NCI-H226 (cell line): ENCODE results near the gene PPP6R1.

Source experiments
- DNase-seq: peaks from one replicate; pipeline ENCODE4 v3.0.0-alpha.2; 2015

The PPP6R1 gene

DNA sequence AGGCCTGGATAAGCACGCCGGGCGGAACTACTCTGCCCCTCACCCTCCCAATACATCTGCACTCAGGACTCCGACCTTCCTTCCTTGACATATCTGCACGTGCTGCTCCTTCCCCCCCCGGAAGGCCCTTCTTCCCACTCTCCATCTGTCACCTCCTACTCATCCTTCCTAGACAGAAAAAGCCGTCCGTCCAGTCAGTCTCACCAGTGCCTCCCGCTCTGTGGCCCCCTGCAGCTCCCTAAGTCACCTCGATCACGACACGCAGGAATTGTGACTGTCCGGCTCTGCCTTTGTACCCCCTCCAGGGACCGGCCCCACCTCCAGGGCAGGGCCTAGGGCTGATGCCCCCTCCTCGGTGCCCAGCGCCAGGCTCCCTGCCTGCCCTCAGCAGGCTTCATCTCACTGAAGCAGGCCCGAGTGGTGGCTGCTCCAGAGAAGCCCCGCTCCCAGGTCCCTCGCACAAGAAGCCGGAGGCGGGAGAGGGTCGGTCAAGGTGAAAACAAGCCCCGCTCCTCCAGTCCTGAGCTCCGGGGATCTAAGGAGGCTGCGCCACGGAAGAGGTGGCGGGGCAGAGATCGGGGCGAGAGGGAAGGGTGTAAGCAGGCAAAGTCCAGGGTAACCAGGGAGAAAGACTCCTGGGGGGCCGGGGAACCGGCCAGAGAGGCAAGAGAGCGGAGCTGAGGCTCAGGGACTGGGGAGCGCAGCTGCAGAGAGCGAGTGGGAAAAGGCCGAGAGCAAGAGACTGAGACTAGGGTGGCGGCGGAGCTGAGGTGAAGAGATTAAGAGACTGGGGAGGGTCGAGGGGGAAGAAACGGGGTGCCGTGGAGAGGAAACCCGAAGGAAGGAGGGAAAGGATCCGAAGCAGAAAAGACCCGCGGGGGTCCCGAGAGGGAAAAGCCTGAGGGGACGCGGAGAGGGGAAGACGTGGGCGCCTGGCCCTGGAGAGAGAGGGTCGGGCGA, 1.1 kb downstream of the PPP6R1 start:
- no peak for DNase-seq

DNA sequence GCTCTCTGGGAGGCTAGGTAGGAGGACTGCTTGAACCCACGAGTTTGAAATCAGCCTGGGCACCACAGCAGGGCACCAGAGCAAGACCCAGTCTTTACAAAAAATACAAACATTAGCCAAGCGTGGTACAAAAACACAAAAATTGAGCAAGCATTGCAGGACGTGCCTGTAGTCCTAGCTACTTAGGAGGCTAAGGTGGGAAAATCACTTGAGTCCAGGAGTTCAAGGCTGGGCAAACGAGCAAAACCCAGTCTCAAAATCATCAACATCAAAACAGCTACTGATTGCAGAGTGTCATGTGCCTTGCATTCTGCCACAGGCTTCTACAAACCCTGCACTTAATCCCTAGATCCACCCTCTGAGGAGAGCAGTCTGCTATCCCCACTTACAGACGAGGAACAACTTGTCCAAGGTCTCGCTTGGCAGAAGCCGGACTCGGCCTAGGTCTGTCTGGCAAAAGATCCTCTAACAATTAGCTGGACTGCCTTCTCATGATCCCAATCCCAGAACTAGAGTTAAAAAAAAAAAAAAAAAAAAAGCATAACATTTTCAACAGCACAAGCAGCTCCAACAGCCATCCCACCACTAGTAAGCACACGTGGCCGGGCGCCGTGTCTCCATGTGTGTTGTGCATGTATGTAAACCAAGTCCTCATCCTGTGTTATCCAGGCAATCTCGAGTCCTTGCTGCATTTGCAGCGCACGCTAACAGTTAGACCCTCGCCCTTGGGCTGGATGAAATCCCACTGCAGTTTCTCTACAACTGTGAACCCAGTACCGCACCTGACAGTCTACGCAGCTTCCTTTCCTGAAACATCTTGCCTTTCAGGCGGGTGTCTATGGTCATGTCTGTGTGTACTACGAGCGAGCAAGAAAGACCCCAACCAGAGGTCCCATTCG, 2.0 kb downstream of the PPP6R1 start:
- no peak for DNase-seq

DNA sequence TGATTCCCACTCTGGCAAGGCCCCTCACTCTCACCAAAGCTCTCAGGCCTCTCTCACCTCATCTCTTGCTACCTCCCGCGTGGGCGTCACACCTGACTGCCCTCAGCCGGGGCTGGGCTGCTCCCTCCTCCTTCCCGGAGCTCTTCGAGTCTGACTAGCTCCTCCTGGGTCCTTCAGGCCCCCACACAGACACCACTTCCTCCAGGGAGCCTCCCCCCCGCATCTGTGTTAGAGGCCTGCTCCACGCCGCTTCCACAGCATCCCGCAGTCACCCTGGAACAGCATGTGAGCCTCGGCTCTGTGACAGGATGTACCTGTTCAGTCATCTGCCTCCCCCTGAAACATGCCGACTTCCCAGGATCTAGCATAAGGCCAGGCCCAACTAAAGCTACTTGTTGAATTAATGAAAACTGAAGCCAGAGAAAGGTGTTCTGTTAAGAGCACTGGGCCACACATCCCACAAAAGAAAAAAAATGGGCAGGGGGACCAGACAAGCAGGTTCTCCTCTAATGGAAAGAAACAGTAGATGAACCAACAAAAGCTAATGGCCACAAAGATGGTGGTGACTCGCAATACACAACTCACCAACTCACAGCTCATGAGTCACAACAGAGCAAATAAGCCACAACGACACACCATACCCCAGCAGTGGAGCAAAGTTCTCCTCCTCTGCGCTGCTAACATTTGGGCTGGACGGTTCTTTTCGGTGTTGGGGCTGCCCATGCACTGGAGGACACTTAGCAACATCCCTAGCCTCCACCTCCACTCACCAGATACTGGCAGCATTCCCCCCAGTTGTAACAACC, 3.0 kb downstream of the PPP6R1 start:
- peak; percentile 15 for DNase-seq

DNA sequence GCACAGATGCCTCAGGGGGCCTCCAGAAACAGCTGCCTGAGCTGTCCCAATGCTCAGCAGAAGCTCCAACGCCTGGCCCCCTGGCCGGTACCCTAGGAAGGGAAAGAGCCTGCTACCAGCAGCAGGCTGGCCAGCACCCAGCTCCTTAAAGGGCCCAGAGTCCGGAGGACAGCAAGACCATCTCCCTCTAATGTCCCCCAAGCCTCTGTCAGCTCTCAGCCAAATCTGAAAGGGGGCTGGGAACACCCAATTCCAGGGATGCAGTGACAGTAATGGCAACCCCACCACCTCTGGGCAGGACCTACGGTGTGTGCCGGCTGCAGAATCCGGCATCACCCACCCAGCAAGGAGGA, 4.2 kb downstream of the PPP6R1 start:
- DNase-seq, result no peak

DNA sequence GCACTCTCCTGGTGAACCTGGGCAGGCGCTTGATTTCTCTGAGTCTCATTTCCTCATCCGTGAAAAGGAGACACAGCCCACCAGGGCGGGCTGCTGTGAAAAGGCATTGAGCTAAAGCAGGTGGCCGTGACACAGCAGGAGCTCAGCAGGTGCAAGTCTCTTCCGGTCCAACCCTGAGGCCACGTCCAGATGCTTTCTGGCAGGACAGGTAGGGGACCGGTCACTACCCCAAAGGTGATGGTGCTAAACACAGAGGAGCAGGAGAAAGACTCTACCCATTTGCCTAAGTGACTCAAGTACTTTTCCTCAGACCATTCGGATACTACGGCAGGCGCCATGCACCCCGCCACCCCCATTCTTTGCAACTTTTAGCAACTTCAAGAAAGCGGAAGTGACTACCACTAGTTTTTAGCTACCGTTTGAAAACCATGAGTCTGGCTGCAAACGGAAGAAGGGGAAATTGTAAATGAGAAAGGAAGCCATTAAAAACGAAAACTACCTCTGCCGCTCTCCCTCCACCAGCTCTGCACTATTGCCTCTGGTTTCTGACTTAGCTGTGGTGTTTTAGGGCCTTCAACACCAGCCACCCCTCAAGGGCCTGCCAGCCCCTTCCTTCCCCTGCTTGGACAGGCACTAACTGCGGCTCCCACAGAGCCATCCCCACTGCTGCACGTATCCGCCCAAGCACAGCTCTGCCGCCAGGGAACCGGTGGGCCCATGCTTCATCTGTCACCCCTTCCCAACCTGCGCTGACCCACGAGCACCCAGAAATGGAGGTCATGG, 4.8 kb downstream of the PPP6R1 start:
- DNase-seq, result no peak

DNA sequence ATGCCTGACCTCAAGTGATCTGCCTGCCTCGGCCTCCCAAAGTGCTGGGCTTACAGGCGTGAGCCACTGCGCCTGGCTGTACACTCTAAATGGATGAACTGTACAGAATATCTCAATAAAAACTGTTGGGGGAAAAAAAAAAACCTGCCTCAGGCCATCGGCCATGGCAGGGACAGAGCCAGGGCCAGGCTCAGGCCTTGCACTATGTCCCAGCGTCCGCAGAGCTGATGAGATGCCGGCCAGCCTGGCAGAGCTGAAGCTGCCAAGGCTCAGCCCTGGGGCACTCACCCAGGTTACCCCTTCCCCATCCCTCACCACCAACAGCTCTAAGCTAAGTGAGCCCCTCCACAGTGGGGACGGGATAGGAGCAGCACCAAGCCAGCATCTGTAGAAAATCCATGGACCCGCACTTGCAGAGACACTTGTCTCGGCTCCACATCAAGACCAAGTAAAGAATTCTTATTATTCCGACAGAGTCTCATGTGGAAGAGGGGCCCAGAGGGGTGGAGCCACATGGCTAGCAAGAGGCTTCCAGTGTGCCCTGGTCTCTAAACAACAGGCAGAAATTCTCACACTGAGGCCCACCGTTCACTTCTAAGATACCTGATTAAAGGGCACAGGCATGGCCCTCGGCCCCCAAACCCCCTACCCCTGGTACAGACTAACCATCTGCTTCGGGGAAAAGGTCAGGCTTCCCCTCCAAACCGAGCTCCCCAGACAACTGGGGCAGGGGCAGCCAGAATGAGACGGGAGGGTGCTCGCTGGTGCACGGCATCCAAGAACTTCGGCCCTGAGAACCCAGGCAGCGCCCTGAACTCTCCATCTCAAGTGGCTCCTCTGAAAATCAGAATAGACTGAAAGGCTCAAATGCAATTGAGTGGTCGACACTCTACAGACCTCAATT, 5.8 kb downstream of the PPP6R1 start:
- no peak for DNase-seq

DNA sequence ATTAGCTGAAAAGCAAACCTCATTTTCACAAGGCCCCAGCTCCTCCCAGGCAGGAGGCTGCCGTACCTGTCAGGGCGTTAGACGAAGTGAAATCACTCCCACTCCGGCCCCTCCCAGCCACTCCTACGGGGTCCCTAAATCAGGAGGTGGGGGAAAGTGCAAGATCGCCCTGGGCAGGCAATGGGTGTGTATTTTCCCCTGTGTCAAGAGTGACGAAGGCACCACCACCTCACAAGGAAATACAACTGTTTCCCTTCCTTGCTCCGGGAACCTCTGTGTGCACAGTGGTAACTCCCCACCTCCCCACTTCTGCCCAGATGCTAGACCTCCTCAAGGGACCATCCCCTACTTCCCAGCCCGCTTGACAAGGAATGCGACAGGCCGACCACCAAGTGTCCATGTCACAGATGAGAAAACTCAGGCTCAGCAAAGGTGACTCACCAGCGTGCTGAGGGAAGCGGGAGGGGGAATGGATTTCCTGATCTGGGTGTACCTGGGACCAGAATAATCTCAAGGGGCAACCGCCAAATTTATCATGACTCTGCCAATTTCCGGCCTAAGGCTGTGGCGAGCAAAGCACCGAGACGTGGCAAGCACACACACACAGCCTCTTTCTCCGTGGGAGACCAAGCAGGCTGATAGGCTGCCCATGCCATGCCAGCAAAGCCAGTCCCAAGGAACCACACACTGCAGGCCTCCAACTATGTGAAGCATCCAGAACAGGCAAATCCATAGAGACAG, 7.3 kb downstream of the PPP6R1 start:
- DNase-seq, result peak; percentile 67

DNA sequence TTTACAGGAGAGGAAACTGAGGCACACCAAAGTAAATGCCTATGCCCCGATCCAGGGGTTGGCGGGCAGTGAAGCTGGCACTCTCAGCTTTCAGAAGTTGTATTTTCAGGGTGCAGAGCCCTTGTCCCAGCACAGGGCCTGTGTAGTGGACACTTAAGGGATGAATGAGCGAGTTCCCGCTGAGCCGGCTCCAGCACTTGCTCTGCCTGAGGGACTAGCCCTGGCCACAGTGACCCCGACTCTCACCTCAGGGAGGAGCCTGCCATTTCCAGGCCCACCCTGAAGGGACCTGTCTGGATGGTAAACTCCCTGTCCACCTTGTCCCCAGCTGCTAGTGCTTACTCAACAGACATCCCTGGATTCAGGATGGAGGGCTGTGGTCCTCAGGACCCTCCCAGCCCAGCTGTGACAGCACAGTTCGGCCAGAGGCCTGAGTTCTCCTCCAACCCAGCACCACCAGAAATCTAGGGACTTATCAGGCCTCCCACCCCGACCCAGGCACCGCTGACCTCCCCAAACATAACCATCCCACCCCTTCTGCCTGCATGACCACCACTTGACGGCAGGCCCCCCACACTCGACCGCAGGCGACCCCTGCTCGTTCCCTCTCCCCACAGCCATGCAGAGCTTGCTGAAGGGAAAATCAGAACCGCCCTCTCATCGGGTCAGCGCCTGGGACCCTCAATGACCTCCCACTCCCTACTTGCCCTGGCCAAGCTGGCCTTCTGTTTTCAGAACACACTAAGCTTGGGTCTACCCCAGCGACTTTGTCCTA, 8.4 kb downstream of the PPP6R1 start:
- no peak for DNase-seq

DNA sequence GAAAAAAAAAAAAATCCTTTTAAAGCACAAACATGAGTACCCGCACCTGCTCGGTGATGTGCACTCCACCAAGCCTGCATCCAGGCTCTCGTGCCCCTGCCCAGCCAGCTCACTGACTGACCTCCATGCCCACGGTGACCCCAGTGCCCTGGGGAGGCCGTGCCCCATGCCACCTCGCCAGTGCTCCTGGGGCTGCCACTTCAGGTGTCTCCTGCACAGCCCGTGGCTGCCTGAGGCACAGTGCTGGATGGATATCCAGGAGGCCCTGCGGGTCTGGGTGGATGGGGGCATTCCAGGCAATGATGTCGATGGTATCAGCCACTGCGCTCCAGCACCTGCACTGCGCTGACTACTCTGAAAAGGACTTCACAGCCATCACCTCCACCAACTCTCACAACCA, 9.0 kb downstream of the PPP6R1 start:
- DNase-seq, result no peak

DNA sequence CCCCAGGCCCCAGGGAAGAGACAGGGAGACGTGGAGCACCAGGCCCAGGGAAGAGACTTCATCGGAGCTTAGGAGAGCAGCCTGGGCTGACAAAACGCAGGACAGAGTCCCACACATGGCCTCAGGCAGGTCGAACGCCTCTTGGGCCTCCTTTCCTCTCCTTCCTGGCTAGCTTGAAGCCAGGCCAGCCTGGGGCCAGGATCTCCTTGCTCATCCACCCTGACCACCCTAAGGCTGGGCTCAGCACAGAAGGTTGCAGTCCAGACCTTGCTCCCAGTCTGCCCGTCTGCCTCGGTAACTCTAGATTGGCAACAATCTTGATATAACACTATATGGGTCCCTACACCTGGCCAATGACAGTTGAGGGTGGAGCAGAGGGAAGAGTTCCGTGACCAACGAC, 10.1 kb downstream of the PPP6R1 start:
- no peak for DNase-seq

DNA sequence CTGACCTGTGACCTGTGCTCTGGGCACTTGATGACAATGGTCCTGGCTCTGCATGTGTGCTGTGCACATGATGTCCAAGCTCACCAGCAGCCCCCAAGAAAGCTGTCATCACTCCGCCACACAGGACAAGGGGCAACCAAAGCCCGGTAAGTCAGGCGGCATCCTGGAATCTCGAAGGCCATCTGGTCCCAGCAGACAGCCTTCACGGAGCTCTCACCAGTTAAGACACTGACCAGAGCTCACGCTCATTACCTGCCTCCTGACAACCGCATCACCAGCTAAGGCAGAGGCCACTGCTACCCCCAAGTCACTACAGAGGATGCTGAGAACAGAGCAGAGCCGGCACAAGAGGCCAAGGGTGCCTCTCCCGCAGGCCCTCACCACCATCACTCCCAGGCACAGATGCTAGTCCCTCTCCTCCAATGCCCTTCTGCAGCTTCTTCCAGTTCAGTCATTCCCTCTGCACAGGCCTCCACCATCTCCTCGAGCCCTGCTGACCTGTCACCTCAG, 10.6 kb downstream of the PPP6R1 start:
- DNase-seq, result no peak

DNA sequence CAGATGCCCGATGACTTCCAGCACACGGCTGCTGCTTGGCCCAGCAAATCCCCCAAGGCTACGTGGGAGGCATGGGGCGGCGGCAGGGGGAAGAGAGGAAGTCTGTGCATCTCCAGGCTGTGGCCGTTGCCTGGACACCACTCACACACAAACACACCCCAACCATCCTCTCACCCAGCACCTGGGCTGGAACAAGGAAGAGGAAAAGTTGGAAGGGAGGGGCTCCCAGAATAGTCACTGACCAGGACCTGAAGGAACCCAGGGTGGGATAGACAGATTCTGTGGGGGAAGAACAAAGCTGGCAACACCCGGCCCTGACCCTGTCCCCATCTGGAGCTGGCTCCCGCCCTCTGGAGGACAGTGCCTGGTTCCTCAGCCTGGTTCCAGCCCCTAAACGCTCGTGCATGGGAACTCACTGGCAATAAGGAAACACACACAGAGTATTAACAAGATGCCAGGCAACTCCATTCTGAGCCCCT, 11.2 kb downstream of the PPP6R1 start:
- peak; percentile 96 for DNase-seq

DNA sequence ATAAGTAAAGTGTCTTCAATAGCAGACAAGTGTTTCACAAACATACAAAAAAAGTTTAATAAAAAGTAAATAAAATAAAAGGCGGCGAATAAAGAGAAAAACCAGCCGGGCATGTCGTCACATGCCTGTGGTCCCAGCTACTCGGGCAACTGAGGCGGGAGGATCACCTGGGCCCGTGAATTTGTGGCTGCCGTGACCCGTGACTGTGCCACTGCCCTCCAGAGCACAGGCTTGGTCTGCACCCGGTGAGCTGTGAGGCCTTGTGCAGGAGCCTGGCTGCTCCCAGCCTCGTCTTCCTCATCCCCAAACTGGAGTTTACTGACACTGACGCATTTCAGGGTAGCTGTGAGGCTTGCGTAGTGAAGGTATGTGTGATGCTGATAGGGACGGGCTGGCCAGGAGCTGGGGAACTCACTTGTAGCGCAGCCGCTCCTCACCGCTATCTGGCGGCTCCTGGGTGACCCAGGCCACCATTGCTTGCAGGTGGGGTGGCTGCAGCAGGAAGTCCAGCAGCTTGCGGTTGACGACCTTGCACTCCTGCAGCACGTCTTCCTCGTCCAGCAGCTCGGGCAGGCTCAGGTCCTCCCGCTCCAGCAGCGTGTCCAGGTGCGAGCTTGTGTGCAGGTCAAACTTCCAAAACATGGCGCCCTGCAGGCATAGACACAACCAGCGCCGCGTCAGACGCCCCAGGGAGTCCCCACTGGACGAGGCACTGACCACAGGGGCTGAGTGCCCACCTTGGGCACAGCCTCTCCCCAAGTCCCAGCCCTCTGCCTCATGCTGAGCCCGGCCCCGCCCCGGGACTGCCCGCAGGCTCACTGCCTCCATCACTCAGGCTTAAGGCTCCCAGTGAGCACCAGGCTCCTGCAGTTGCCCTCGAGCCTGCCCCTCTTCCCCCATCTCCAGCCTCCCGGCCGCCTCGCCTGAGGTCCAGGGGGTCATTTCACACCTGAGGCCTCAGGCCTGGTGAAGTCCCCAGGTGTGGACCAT, 12.1 kb downstream of the PPP6R1 start:
- DNase-seq, result no peak

DNA sequence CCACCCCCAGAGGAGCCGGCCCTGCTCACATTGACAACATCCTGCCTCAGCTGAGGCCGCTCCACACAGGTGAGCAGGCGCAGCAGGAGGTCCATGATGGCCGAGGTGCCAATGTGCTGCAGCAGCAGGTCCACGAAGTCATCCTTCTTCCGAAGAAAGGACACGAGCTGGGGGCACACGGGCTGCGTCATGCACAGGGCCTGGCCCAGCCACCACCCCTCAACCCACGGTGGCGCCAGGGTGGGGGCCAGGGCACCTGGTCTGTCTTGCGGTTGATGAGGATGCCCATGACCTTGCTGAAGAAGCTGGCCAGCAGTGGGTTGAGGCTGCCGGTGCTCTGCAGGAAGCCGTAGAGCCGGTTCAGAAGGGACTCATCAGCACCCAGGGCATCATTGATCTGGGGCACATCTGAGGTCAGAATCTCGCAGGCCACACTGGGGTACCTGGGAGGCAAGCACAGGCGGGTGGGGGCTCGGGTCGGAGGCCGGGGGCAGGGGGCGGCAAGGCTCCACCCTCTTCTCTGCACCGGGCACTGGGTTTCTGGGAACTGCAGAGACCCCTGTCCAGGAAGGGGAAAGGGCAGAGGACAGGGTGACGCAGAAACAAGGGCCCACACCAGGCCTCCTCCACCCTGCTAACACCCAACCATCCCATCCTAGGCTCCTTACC, 13.4 kb downstream of the PPP6R1 start:
- no peak for DNase-seq

DNA sequence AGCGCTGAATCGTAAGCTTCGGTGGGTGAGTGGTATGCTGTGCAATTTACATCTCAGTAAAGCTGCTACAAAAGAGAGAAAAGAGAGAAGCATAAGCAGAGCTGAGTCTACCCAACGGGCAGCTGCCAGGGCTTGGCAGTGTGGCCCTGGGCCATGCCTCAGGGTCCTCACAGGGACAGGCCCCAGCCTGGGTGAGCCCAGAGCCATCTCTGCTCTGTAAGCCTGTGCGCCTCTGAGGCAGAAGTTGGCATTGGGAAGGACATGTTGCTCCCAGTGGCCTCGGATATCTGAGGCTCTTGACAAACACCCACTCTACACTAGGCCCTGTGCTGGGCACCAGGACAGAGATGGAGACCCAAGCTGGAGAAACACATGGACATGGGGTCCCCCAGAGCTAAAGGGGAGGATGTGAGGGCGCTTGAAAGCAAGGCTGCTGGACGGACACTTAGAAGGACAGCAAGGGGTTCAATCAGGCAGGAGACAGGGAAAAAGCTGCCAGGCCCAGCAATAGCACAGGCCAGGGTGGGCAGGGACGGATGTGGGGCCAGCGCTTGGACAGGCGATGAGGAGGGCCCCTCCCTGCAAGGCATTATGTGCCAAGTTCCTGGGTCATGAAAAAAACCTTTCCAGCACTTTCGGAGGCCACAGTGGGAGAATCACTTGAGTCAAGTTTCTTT, 14.7 kb downstream of the PPP6R1 start:
- no peak for DNase-seq

DNA sequence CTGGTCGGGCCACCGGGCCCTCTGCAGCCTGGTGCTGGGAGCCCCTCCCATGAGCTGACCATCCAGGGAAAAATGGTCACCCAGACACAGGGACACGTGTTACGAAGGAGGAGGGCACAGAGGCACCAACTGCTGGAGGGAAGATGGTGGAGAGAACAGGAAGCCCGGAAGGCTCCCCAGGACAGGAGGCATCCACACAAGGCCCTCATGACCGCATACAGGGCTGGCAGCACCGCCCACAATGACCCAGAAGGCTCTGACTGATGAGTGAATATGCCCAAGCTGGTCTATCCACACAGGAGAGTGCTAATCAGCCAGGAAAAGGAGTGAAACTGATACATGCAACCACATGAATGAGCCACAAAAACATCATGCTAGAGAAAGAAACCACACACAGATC, 16.3 kb downstream of the PPP6R1 start:
- no peak for DNase-seq
